Measurements from ENCODE around the gene IFIT1B. TPM values are rescaled to one million over a fixed set of nuclear protein-coding genes. Genes with fewer than 3 reads are reported as not detected.
"Not testable (repeated sequence)": the region's sequence is repeated elsewhere in the genome, so short reads cannot be mapped to it uniquely, and the experiment has no call there.

Gene IFIT1B
- total RNA-seq, 2 experiments from 2014 or later = not detected

GRCh38 chr10:89390476-89391225 lies 12.8 kb downstream of the IFIT1B start:
- Mint-ChIP-seq H3K9me3 (no peaks in the 10 kb centered on the region), H3K4me1 (ENCODE audit: low read depth) (peaks cover 27% of the 10 kb centered on the region), H3K27ac (no peak overlapping the region), H3K27me3 (ENCODE audit: low read depth) (no peaks in the 10 kb centered on the region), H3K36me3 (ENCODE audit: low read depth) (no peaks in the 10 kb centered on the region), H3K4me3 (no peak overlapping the region)
- no peak for DNase-seq
- intact Hi-C loops (cut with micrococcal nuclease) = loop anchor here (2.0 kb wide), 1 partner anchor 22 kb away; no protein-coding TSS in a partner anchor
- CTCF ChIA-PET = interaction anchor here (2.6 kb wide), 1 partner anchor 21 kb away, joined by 8 read pairs; no protein-coding TSS in a partner anchor

- H3K27me3 Mint-ChIP-seq (ENCODE audit: low read depth); H3K4me3 Mint-ChIP-seq; H3K27ac Mint-ChIP-seq; H3K36me3 Mint-ChIP-seq (ENCODE audit: low read depth); DNase-seq; H3K9me3 Mint-ChIP-seq: not testable (repeated sequence)
- intact Hi-C loops (cut with micrococcal nuclease) = loop anchor here (2.0 kb wide), 1 partner anchor 22 kb away; no protein-coding TSS in a partner anchor
- H3K4me1 Mint-ChIP-seq (ENCODE audit: low read depth) = peaks cover 28% of the 10 kb centered on the region
- CTCF ChIA-PET = interaction anchor here (0.6 to 2.6 kb wide), 2 partner anchors 22 to 512 kb away, joined by 3 to 8 read pairs; no protein-coding TSS in a partner anchor
Observed at GRCh38 chr10:89391226-89391576, 13.3 kb downstream of the IFIT1B start.

- Mint-ChIP-seq H3K4me3 (peak within 1 kb of the TSS; percentile 73), H3K36me3 (ENCODE audit: low read depth) (no peaks in the 10 kb centered on the region), H3K27me3 (ENCODE audit: low read depth) (no peaks in the 10 kb centered on the region), H3K27ac (peak within 1 kb of the TSS; percentile 70), H3K4me1 (ENCODE audit: low read depth) (peaks cover 30% of the 10 kb centered on the region), H3K9me3 (no peaks in the 10 kb centered on the region)
- peak; percentile 52 for DNase-seq
- CTCF ChIA-PET = interaction anchor here (0.6 to 2.6 kb wide), 9 partner anchors 8 to 264 kb away, joined by 3 to 8 read pairs (median 4); partner anchors contain the start of gene IFIT5
- intact Hi-C loops (cut with micrococcal nuclease) = loop anchor here (1.0 to 2.0 kb wide), 3 partner anchors 22 to 172 kb away; partner anchors contain the start of gene IFIT5
Observed at GRCh38 chr10:89391907-89392756, 14.3 kb downstream of the IFIT1B start, which contains the start of gene IFIT1. IFIT1 (plus strand) TSS chr10:89392623; CDS start chr10:89392713, 90 bp downstream.

GRCh38 chr10:89392974-89393373 lies 15.1 kb downstream of the IFIT1B start:
- Mint-ChIP-seq H3K9me3 (no peaks in the 10 kb centered on the region), H3K36me3 (ENCODE audit: low read depth) (no peaks in the 10 kb centered on the region), H3K27ac (no peak overlapping the region), H3K4me3 (peak overlapping the region; percentile 73), H3K27me3 (ENCODE audit: low read depth) (no peaks in the 10 kb centered on the region), H3K4me1 (ENCODE audit: low read depth) (peaks cover 30% of the 10 kb centered on the region)
- intact Hi-C loops (cut with micrococcal nuclease) = loop anchor here (1.0 kb wide), 2 partner anchors 21 to 171 kb away; partner anchors contain the start of gene IFIT5
- CTCF ChIA-PET = interaction anchor here (0.5 to 2.6 kb wide), 10 partner anchors 9 to 263 kb away, joined by 3 to 8 read pairs (median 4); partner anchors contain the start of gene IFIT5
- no peak for DNase-seq

- H3K27me3 Mint-ChIP-seq (ENCODE audit: low read depth) = no peaks in the 10 kb centered on the region
- no peak overlapping the region for H3K27ac Mint-ChIP-seq
- intact Hi-C loops (cut with micrococcal nuclease) = no loop called here
- CTCF ChIA-PET = interaction anchor here (1.6 kb wide), 1 partner anchor 10 kb away, joined by 5 read pairs; no protein-coding TSS in a partner anchor
- no peak for DNase-seq
- no peaks in the 10 kb centered on the region for H3K9me3 Mint-ChIP-seq
- peaks cover 30% of the 10 kb centered on the region for H3K4me1 Mint-ChIP-seq (ENCODE audit: low read depth)
- H3K4me3 Mint-ChIP-seq = no peak overlapping the region
- H3K36me3 Mint-ChIP-seq (ENCODE audit: low read depth) = no peaks in the 10 kb centered on the region
Observed at GRCh38 chr10:89393898-89394297, 16.0 kb downstream of the IFIT1B start.

GRCh38 chr10:89395141-89395540 lies 17.3 kb downstream of the IFIT1B start:
- H3K4me3 Mint-ChIP-seq = no peak overlapping the region
- intact Hi-C loops (cut with micrococcal nuclease) = no loop called here
- no peaks in the 10 kb centered on the region for H3K27me3 Mint-ChIP-seq (ENCODE audit: low read depth)
- H3K4me1 Mint-ChIP-seq (ENCODE audit: low read depth) = peaks cover 32% of the 10 kb centered on the region
- no peak overlapping the region for H3K27ac Mint-ChIP-seq
- no peak for DNase-seq
- no peaks in the 10 kb centered on the region for H3K36me3 Mint-ChIP-seq (ENCODE audit: low read depth)
- no peaks in the 10 kb centered on the region for H3K9me3 Mint-ChIP-seq
- CTCF ChIA-PET = no interaction called here

- Mint-ChIP-seq H3K4me1 (ENCODE audit: low read depth) (peaks cover 24% of the 10 kb centered on the region), H3K9me3 (no peaks in the 10 kb centered on the region), H3K27ac (no peak overlapping the region), H3K4me3 (no peak overlapping the region), H3K27me3 (ENCODE audit: low read depth) (no peaks in the 10 kb centered on the region), H3K36me3 (ENCODE audit: low read depth) (no peaks in the 10 kb centered on the region)
- DNase-seq = no peak
- intact Hi-C loops (cut with micrococcal nuclease) = no loop called here
- CTCF ChIA-PET = interaction anchor here (0.8 kb wide), 1 partner anchor 266 kb away, joined by 4 read pairs; no protein-coding TSS in a partner anchor
Observed at GRCh38 chr10:89398003-89398749, 20.3 kb downstream of the IFIT1B start.

GRCh38 chr10:89399956-89400355 lies 22.1 kb downstream of the IFIT1B start:
- Mint-ChIP-seq H3K4me3 (no peak overlapping the region), H3K9me3 (no peaks in the 10 kb centered on the region), H3K36me3 (ENCODE audit: low read depth) (peaks cover 5% of the 10 kb centered on the region), H3K4me1 (ENCODE audit: low read depth) (peaks cover 12% of the 10 kb centered on the region), H3K27ac (no peak overlapping the region), H3K27me3 (ENCODE audit: low read depth) (no peaks in the 10 kb centered on the region)
- no peak for DNase-seq
- CTCF ChIA-PET = interaction anchor here (0.8 to 1.6 kb wide), 3 partner anchors 10 to 138 kb away, joined by 3 to 5 read pairs (median 4); partner anchors contain the start of gene IFIT5
- intact Hi-C loops (cut with micrococcal nuclease) = no loop called here

GRCh38 chr10:89403043-89403442 lies 25.2 kb downstream of the IFIT1B start:
- intact Hi-C loops (cut with micrococcal nuclease) = no loop called here
- CTCF ChIA-PET = interaction anchor here (1.0 kb wide), 3 partner anchors 10 to 146 kb away, joined by 3 to 4 read pairs (median 3); partner anchors contain the start of gene IFIT5
- no peak for DNase-seq
- Mint-ChIP-seq H3K4me1 (ENCODE audit: low read depth) (peaks cover 4% of the 10 kb centered on the region), H3K9me3 (peaks cover 2% of the 10 kb centered on the region), H3K27me3 (ENCODE audit: low read depth) (no peaks in the 10 kb centered on the region), H3K36me3 (ENCODE audit: low read depth) (peaks cover 7% of the 10 kb centered on the region), H3K27ac (no peak overlapping the region), H3K4me3 (no peak overlapping the region)

- H3K4me1 Mint-ChIP-seq (ENCODE audit: low read depth) = peaks cover 4% of the 10 kb centered on the region
- H3K9me3 Mint-ChIP-seq = peaks cover 2% of the 10 kb centered on the region
- no peaks in the 10 kb centered on the region for H3K27me3 Mint-ChIP-seq (ENCODE audit: low read depth)
- intact Hi-C loops (cut with micrococcal nuclease) = no loop called here
- no peak overlapping the region for H3K27ac Mint-ChIP-seq
- no peak overlapping the region for H3K4me3 Mint-ChIP-seq
- DNase-seq = no peak
- peaks cover 7% of the 10 kb centered on the region for H3K36me3 Mint-ChIP-seq (ENCODE audit: low read depth)
- CTCF ChIA-PET = interaction anchor here (1.0 kb wide), 1 partner anchor 9 kb away, joined by 3 read pairs; no protein-coding TSS in a partner anchor
Observed at GRCh38 chr10:89404104-89405047, 26.5 kb downstream of the IFIT1B start.

- H3K9me3 Mint-ChIP-seq; H3K27me3 Mint-ChIP-seq (ENCODE audit: low read depth); H3K4me3 Mint-ChIP-seq; H3K36me3 Mint-ChIP-seq (ENCODE audit: low read depth); DNase-seq; CTCF ChIA-PET; H3K27ac Mint-ChIP-seq; H3K4me1 Mint-ChIP-seq (ENCODE audit: low read depth); intact Hi-C loops (cut with micrococcal nuclease): not testable (repeated sequence)
Observed at GRCh38 chr10:89406178-89406577, 28.3 kb downstream of the IFIT1B start.

Measured in activated naive CD4-positive, alpha-beta T cell treated with anti-CD3 and anti-CD28 coated beads for 36 hours (primary cell).